ENCODE results near the gene REG4. TPM values are rescaled to one million over a fixed set of nuclear protein-coding genes. Genes with fewer than 3 reads are reported as not detected.
"Not testable (repeated sequence)": the region's sequence is repeated elsewhere in the genome, so short reads cannot be mapped to it uniquely, and the experiment has no call there.

Gene REG4
- total and polyA plus RNA-seq, 2 donors from 2014 or later: 0.34 TPM; not detected in 1

GRCh38 chr1:119791377-119791776 lies 19.9 kb downstream of the REG4 start:
- Histone ChIP-seq H3K36me3 (ENCODE audit: control insufficient read depth in 2 of 3, insufficient read depth in 3 of 3, low read length in 3 of 3) (no peaks in the 10 kb centered on the region), H3K4me1 (ENCODE audit: control insufficient read depth in 2 of 3, insufficient read depth in 2 of 3, low read depth in 1 of 3, low read length in 3 of 3) (peaks cover 0 to 5% (median 0%) of the 10 kb centered on the region in 3 donors), H3K27ac (ENCODE audit: low read depth in 2 of 2, low read length in 2 of 2) (no peak overlapping the region), H3K9ac (ENCODE audit: low read length in 3 of 3) (no peak overlapping the region), H3K9me3 (ENCODE audit: control insufficient read depth in 2 of 3, insufficient read depth in 1 of 3, low read length in 3 of 3) (no peaks in the 10 kb centered on the region), H3K4me3 (ENCODE audit: low read length in 3 of 3) (no peak overlapping the region), H3K27me3 (ENCODE audit: control insufficient read depth, insufficient read depth, low read length) (no peaks in the 10 kb centered on the region)
- intact Hi-C loops (cut with DNase I): no loop called here
- FAIRE-seq: no peak
- TF ChIP-seq CTCF (IDR thresholded peaks at IDR 0.05; ENCODE audit: borderline replicate concordance, extremely low read depth, insufficient read depth): no peak
- DNase-seq: no peak

GRCh38 chr1:119790451-119791198 lies 20.6 kb downstream of the REG4 start:
- TF ChIP-seq CTCF (IDR thresholded peaks at IDR 0.05; ENCODE audit: borderline replicate concordance, extremely low read depth, insufficient read depth): no peak
- H3K9ac ChIP-seq (ENCODE audit: low read length in 3 of 3): no peak overlapping the region
- no peaks in the 10 kb centered on the region for H3K27me3 ChIP-seq (ENCODE audit: control insufficient read depth, insufficient read depth, low read length)
- H3K27ac ChIP-seq (ENCODE audit: low read depth in 2 of 2, low read length in 2 of 2): no peak overlapping the region
- no peaks in the 10 kb centered on the region for H3K36me3 ChIP-seq (ENCODE audit: control insufficient read depth in 2 of 3, insufficient read depth in 3 of 3, low read length in 3 of 3)
- intact Hi-C loops (cut with DNase I): no loop called here
- no peak overlapping the region for H3K4me3 ChIP-seq (ENCODE audit: low read length in 3 of 3)
- H3K4me1 ChIP-seq (ENCODE audit: control insufficient read depth in 2 of 3, insufficient read depth in 2 of 3, low read depth in 1 of 3, low read length in 3 of 3): peaks cover 0 to 5% (median 0%) of the 10 kb centered on the region in 3 donors
- no peaks in the 10 kb centered on the region for H3K9me3 ChIP-seq (ENCODE audit: control insufficient read depth in 2 of 3, insufficient read depth in 1 of 3, low read length in 3 of 3)
- FAIRE-seq: no peak
- DNase-seq: peak in 1 of 5 donors; percentile 72

- no peaks in the 10 kb centered on the region for H3K9me3 ChIP-seq (ENCODE audit: control insufficient read depth in 2 of 3, insufficient read depth in 1 of 3, low read length in 3 of 3)
- H3K9ac ChIP-seq (ENCODE audit: low read length in 3 of 3): no peak overlapping the region
- H3K27ac ChIP-seq (ENCODE audit: low read depth in 2 of 2, low read length in 2 of 2): no peak overlapping the region
- no peaks in the 10 kb centered on the region for H3K27me3 ChIP-seq (ENCODE audit: control insufficient read depth, insufficient read depth, low read length)
- no peaks in the 10 kb centered on the region for H3K36me3 ChIP-seq (ENCODE audit: control insufficient read depth in 2 of 3, insufficient read depth in 3 of 3, low read length in 3 of 3)
- intact Hi-C loops (cut with DNase I): no loop called here
- no peak overlapping the region for H3K4me3 ChIP-seq (ENCODE audit: low read length in 3 of 3)
- H3K4me1 ChIP-seq (ENCODE audit: control insufficient read depth in 2 of 3, insufficient read depth in 2 of 3, low read depth in 1 of 3, low read length in 3 of 3): peaks cover 0 to 5% (median 5%) of the 10 kb centered on the region in 3 donors
- no peak for FAIRE-seq
- no peak for TF ChIP-seq CTCF (IDR thresholded peaks at IDR 0.05; ENCODE audit: borderline replicate concordance, extremely low read depth, insufficient read depth)
- no peak for DNase-seq
Observed at GRCh38 chr1:119787776-119788175, 23.5 kb downstream of the REG4 start.

- H3K36me3 ChIP-seq (ENCODE audit: control insufficient read depth in 2 of 3, insufficient read depth in 3 of 3, low read length in 3 of 3); H3K27me3 ChIP-seq (ENCODE audit: control insufficient read depth, insufficient read depth, low read length); H3K4me3 ChIP-seq (ENCODE audit: low read length in 3 of 3); H3K9ac ChIP-seq (ENCODE audit: low read length in 3 of 3); intact Hi-C loops (cut with DNase I); FAIRE-seq; DNase-seq; H3K4me1 ChIP-seq (ENCODE audit: control insufficient read depth in 2 of 3, insufficient read depth in 2 of 3, low read depth in 1 of 3, low read length in 3 of 3); H3K9me3 ChIP-seq (ENCODE audit: control insufficient read depth in 2 of 3, insufficient read depth in 1 of 3, low read length in 3 of 3); H3K27ac ChIP-seq (ENCODE audit: low read depth in 2 of 2, low read length in 2 of 2): not testable (repeated sequence)
Observed at GRCh38 chr1:119786473-119787050, 24.7 kb downstream of the REG4 start.

GRCh38 chr1:119786046-119786445 lies 25.2 kb downstream of the REG4 start:
- H3K9ac ChIP-seq (ENCODE audit: low read length in 3 of 3); intact Hi-C loops (cut with DNase I); H3K9me3 ChIP-seq (ENCODE audit: control insufficient read depth in 2 of 3, insufficient read depth in 1 of 3, low read length in 3 of 3); H3K27ac ChIP-seq (ENCODE audit: low read depth in 2 of 2, low read length in 2 of 2); H3K4me1 ChIP-seq (ENCODE audit: control insufficient read depth in 2 of 3, insufficient read depth in 2 of 3, low read depth in 1 of 3, low read length in 3 of 3); FAIRE-seq; DNase-seq; H3K36me3 ChIP-seq (ENCODE audit: control insufficient read depth in 2 of 3, insufficient read depth in 3 of 3, low read length in 3 of 3); H3K4me3 ChIP-seq (ENCODE audit: low read length in 3 of 3); H3K27me3 ChIP-seq (ENCODE audit: control insufficient read depth, insufficient read depth, low read length): not testable (repeated sequence)

Data from kidney (tissue), 14 donors.